Left lobe of liver (tissue), 2 donors: Measurements from ENCODE around the gene TWF1. TPM values are rescaled to one million over a fixed set of nuclear protein-coding genes. Genes with fewer than 3 reads are reported as not detected.
"Not testable (repeated sequence)": the region's sequence is repeated elsewhere in the genome, so short reads cannot be mapped to it uniquely, and the experiment has no call there.

Experiments used
- ATAC-seq: fragments of 200-7000 bp; cut with Tn5 transposase; one replicate; pipeline ENCODE4 v1.9.1; 2020; ENCODE audit warnings: mild to moderate bottlenecking, moderate library complexity
- DNase-seq: peaks from one replicate; pipeline ENCODE4 v3.0.0-alpha.2; 2020; ENCODE audit warnings: low spot score
- total RNA-seq: library from RNA; stranded (reverse); gene quantifications from one replicate; pipeline ENCODE4 v1.2.1, GENCODE V29; 2021
- donor health status: DM: no; HTN: no; CAD: no; lungs with moderate emphysema.
- donor health status: DM: no; HTN: yes; CAD: no.

Gene TWF1
- total RNA-seq: 29.0 TPM

DNA sequence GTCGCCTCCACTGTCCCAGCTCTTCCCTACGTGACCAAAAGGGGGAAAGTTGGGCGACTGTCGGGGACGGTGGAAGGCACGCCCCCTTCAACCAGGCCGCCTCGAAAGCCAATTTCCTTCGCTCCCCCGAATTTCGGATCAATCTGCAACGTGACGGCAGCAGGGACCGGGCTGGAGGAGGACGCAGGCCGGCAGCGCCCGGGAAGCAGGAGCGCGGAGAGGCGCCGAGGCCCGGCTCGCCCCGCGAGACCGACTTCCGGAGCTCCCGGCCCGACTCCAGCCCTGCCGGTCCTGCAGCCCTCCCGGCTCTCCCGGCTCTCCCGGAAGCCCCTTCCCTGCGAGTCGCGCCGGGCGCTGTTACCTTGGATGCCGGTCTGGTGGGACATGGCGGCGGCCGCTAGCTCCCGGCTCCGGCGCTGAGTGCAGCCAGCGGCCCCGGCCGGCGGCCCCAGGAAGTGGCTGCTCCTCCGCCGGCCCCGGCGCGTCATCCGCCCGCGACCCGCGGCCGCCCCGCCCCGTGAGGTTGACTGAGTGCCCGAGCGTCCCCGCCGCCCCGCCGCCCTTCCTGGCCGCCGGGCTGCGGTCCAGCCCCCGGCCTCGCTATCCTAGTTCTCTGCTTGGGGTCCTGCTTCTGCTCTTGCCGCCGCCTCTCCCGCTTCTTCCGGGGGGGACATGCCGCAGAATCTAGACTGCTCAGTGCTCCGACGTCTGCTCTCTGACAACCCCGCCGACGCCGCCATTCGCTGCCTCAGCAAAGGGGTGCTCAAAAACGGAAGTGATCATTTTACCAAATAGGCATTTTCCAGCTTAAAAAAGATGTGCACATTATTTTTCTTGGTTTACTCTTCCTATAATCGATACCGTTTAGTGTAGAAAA lies at the start of gene TWF1:
Gene TWF1 (minus strand): TSS at position 458 of the 877 bp plus-strand sequence. CDS start 72 bp downstream, at position 386.
- ATAC-seq (peak; percentile 99), DNase-seq (peak; percentile 91)

DNA sequence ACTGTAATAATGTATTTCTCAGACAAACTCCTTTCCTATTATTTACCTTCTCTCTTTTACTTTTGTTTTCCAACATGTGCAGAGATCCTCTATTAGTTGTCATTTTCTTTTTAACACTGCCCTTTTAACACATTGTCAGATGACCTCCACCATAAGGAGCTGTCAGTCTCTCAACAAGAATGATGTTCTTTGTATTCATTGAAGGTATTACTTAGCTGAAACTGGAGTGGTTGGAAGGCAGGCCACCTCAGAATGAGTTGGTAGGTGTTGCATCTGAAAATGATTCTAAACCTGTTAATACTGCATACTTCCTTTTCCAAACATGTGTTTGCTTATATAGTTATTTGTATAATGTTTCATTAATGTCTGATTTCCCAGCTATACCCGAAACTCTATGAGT lies 46.6 kb upstream of the TWF1 start:
- DNase-seq: no peak
- ATAC-seq: no peak

DNA sequence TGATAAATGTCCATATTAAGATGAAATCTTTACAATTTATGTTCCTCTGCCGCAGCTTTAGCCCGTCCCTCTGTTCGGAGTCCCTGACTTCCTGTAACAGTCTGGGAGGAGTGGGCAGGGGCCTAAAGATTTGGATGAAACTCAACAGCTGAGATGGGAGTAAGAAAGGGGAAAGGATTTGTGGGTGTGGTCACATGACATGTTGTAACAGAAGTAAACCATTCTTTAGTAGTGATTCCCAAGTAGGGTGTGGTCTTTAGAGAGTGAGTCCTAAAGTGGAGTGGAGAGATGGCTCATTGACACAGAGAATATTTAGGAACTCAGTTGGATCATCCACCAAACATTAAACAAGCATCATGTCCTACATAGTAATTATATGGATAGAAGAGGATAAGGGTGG lies 42.7 kb upstream of the TWF1 start:
- ATAC-seq (no peak), DNase-seq (no peak)

DNA sequence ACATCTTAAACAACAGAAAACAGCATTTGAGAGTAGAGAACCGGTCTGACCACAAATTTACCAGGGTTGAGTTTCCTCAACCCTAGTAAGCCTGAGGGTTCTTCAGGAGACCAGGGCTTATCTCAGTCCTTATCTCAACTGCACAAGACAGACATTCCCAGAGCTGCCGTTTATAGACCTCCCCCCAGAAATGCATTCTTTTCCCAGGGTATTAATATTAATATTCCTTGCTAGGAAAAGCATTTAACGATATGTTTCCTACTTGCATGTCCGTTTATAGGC lies 42.0 kb upstream of the TWF1 start:
- ATAC-seq: no peak
- DNase-seq: no peak

DNA sequence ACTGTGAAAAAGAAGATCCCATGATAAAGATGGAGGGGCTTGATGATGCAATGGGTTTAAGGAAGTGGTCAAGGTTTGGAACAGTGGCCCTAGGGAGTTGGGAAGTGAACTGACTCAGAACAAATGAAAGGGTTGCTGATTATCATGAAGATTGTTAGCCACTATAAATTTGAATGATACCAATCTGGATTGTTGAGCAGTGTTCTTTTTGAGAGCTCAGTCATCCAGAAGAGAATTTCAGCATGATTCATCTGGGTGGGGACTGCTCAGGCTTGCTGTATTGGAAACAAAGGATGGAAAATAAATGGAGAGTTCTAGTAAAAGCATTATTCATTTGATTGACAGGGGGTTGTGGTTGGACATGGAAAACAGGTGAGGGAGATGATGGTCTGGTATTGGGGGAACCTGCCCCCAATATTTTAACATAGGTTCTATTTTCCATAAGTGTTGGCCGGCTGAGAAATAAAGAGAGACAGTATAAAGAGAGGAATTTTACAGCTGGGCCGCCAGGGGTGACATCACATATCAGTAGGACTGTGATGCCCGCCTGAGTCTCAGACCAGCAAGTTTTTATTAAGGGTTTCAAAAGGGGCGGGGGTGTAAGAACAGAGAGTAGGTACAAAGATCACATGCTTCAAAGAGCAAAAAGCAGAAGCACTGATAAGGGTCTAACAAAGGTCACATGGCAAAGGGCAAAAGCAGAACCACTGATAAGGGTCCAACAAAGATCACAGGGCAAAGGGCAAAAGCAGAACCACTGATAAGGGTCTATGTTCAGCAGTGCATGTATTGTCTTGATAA lies 41.5 kb upstream of the TWF1 start:
- ATAC-seq, DNase-seq: not testable (repeated sequence)

DNA sequence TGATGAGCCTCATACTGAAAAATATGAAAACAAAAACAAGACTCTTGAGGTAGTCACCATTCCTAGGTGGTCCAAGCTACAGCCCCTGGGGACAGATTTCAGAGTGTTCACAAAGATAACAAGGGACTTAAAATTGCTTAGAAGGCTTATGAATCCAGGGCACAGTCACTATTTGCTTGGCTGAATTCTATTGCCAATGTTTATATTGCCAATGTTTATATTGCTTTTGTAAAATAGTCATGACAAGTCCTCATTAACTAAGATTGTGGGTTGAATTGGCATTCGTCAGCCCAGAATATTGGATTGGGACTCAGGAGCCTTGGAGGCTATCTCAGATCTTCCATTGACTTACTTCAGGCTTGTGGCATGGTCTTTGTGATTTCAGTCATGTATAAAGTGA lies 36.1 kb upstream of the TWF1 start:
- DNase-seq (no peak), ATAC-seq (no peak)

DNA sequence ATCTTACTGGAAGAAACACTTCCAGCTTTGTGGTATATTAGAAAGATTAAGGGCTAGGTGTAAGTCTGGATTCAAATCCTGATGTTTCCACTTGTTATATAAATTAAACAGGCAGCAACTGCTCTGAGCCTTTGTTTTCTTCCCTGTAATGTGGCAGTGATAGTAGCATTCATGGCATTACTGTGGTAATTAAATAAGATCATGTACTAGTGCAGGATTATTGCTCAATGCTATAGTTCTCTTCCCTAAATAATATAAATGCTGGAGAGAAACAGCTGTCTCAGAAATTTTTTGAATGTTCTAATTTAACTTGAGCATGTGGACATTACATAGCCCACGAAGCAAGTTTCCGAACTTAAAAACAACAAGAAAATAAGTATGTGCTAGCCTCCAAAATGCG lies 35.1 kb upstream of the TWF1 start:
- ATAC-seq: no peak
- no peak for DNase-seq

DNA sequence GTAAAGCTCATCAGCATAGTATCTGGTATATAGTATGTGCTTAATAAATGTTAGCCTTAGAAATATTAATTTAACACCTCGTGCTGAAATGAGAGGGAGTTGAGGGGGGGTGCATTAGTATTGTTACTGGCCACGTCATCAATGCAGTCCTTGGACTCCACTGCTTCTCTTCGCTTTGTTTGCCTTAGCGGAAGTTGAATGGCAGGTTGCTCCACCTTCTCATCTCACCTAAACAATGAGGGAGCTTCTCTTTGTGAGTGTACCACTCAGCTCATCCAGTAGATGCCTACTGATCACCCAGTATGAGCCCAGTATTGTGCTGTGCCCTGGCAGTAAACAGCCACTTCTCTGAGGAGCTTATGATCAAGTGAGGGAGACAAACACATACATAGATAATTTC lies 34.2 kb upstream of the TWF1 start:
- no peak for DNase-seq
- no peak for ATAC-seq

DNA sequence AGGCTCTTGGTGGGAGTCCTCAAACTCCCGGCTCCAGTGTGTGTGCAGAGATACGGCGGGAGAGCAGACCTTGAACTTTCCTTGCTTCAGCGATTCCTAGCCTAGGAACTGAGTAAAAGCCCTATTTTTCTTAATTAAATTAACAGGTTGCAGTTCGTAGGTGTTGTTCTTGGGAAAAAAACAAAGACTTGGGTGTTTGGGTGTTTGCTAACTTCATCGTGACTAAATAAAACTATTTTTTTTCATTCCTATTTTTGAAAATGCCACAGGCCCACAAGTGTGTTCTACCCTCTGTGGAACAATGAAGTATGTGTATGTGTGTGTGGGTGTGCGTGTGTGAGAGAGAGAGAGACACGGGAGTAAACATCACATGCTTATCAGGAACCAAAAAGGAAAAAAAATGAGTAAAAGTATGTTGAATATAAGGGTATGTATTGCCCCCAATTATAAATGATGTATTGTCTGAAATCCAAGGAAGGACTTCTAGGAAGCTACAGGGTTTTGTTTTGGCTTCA lies 30.4 kb upstream of the TWF1 start:
- DNase-seq: no peak
- ATAC-seq: peak; percentile 41

DNA sequence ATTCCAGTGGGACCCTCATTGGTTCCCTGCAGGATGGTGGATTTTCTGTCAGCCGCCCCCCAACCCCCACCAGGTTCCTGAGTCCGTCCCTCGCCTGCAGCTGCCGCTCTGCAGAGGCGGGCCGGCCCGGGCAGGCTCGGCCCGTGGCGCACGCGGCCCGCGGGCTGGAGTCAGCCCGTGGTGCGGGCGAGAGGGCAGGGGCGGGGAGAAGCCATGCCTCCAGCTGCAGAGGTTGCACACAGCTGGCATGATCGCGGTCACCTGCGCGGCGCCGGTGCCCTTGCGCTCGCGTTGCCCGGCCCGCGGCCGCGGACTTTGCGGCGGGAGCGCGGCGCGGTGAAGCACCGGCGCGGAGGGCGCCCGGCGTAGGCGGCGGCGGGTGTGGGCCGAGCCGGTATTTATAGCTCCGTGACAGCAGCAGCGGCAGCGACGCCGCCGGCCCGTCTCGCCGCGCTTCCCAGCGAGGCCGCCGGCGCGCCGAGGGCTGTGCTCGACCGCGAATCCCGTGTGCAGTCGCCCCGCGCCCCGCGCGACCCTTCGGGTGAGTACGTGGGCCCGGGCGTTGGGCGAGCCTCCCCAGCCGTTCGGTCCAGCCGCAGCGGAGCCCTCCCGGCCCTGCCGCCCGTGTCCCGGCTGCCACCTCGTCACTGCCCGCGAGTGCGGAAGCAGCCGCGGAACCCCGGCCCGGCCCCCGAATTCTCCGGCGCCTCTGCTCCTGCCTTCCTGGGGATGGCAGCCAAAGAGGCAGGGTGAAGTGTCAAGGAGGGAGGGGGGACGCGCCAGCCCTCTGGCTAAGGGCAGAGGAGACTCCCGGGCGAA lies 29.7 kb upstream of the TWF1 start, which contains the start of gene TMEM117:
Gene TMEM117 (plus strand): TSS at position 426 of the 819 bp plus-strand sequence.
- ATAC-seq (peak; percentile 86), DNase-seq (peak; percentile 77)

DNA sequence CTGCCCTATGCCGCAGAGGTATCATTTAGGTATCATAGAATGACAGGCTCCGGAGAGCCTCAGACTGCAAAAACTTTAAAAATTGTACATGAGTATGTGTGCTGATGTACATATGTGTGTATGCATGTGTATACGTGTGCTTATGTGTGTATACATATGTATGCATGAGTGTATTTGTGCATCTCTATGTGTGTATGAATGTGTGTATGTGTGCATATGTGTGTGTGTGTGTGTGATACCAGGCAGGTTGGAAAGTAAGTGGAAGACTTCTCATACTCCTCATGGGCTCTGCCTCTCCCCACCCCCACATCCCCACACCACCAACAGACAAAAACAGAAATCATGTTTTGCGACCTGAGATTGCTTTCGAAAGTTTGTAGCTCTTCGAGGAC lies 29.1 kb upstream of the TWF1 start:
- ATAC-seq: peak; percentile 19
- DNase-seq: no peak

DNA sequence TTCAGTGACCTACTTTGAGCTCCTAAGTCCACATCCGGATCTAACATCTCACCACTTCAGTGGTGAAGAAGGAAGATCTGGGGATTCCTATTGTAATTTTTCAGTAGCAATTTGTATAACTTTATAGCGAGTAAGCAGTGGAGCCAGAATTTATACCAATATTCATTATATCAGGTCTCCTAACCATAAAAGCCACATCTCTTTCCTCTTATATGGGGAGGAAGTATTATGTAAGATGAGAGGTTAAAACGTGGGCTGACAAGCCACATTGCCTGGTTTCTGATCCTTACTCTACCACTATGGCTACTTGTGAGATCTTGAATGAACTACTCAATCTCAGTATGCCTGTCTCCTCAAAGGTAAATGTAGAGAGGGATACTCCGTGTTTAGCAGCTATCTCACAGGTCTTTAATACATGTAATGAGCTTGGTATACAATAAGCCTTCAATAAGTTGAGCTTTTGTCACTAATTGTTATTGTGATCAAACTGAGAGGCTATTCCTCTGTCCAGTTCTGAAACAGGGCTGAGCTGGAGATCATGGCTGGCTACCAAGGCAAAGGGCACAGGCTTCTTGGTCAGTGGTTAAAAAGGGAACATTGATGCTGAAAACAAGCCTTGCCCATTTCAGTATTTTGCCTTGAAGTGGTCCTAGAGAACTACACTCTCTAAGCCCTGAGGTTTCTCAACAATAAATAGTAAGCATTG lies 26.5 kb upstream of the TWF1 start:
- no peak for ATAC-seq
- no peak for DNase-seq

DNA sequence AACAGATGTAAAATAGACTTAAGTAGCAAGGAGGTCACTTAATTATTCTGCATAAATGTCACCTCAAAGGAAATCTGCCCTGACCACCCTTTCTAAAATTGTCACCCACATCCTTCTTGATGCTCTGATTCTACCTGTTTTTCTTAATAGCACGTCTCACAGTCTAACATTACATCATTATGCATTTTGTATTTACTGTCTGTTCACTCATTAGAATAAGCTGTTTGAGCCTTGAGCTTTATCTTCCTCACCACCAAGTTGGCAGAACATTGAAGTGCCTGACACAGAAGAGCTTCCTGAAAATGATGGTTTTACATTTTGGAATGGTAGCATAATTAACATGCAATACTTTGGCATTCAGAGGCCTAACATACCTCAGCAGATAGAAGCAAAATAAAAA lies 21.0 kb upstream of the TWF1 start:
- no peak for ATAC-seq

DNA sequence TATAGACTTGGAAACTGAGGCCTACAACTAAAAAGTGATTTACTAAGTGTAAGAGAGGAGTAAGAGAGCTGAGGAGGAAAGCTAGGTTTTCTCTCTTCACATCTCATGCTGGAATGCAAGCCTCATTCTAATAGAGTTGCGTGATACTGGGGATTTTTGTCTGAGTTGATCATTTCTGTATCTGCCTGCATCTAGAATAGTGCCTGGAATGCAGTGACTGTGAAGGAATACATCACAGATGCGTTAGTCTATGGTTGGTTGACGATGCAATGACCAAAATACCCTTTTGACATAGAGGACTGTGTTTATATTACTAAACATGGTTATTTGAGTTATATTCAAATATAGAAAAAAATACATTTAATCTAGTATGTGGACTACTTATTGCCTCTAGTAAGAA lies 20.6 kb upstream of the TWF1 start:
- no peak for DNase-seq
- no peak for ATAC-seq

More for the DNA sequence above, 21.0 kb upstream of the TWF1 start:
- no peak for DNase-seq

DNA sequence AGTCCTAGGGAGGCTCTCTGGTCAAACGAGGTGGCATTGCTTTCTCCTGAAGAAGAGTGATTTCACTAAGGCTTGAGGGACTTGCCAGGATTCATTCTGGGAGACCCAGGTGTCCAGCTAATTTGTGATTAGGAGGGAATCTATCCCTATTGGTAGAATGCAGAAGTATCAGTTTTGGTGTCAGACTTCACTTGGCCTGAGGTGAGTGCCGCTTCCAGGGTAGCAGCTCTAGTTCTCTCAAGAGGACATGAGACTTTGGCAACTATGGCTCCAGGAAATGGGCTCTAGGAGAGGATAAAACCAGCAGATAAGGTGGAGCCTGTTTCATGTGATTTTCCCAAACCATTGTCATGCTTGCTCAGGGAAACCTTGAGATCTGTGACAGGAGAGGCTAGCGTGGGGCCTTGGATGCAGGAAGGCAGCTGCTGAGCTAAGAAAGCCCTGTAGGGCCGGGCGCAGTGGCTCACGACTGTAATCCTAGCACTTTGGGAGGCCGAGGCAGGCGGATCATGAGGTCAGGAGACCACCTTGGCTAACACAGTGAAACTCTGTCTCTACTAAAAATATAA lies 18.2 kb upstream of the TWF1 start:
- ATAC-seq (no peak), DNase-seq (no peak)

DNA sequence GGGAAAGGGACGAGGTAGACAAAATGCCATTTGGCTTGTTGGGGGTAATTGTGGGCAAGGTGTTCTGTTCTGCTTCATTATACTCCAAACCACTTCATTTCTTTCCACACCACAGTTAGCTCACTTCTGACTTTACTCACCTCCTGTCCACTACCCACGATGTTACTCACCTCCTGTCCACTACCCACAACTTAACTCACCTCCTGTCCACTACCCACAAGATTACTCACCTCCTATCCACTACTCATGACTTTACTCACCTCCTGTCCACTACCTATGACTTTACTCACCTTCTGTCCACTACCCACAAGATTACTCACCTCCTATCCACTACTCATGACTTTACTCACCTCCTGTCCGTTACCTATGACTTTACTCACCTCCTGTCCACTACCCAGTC lies 10.1 kb upstream of the TWF1 start:
- ATAC-seq (no peak), DNase-seq (no peak)

DNA sequence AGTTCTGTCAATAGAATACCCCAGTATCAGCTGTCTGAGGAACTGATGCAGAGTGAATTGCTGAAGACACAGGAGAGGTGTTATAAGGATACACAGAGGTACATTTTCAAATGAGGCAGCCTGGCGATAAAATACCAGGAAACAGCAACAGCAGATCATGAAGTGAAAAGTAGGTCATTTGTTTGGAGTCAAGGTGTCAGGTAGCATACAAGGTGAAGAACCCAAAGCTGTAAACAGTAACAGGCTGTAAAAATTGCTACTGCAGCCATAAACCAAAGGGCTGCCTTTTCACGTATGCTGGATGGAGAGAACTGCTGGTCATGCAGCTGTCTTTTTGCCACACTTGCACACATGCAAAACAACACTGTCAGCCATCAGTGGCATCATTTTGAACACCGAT lies 9.3 kb upstream of the TWF1 start:
- ATAC-seq: no peak

DNA sequence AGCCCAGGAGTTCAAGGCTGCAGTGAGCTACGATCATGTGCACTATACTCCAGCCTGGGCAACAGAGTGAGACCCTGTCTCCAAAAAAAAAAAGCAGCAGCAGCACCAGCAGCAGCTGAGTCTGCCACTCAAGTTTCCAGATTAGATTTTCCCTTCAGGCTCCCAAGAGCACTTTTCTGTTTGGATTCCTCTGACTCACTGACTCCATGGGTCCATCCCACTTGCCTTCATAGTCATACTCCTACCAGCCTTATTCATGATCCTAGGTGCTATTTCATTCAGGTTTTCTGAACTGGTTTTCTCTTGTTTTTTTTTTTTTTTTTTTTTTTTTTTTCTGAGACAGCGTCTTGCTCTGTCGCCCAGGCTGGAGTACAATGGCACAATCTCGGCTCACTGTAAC lies 6.8 kb upstream of the TWF1 start:
- no peak for ATAC-seq

More for the DNA sequence above, 9.3 kb upstream of the TWF1 start:
- no peak for DNase-seq

DNA sequence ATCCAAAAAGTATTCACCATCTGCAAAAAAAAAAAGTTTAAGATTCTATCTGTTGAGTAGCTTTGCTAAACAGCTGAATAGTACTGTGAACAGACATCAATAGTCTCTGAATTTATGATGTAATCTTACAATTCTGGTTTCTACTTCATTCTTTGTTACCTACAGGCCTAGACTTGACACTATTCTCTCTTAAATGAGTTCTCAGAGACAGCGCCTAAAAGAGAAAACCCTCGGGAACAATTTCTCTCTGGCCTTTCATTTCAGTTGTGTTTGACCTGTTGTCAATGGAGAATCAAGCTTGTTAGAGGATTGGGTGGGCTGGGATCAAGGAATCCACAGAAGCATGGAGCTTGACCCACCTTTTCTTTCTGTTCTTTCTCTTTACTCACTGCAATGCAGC lies 5.9 kb upstream of the TWF1 start:
- ATAC-seq: no peak
- DNase-seq: no peak

More for the DNA sequence above, 6.8 kb upstream of the TWF1 start:
- DNase-seq: no peak

DNA sequence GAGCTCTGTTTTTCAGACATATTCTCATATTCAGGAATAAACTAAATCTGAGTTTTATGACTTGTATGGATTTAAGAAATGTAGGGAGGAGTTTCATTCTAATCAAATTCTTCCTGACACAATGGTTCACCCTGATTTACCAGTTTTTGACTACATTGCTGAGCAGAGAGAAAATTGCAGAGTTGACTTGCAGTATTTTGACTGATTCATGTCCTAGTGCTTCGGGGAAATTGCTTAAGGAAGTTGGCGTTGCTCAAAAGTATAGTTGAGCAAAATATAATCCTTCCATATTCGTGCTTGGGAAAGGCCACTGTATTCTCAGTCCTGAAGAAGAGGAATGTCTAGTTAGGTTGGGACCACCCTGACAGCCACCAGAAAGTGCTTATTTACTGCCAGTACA lies 1.3 kb upstream of the TWF1 start:
- no peak for ATAC-seq
- no peak for DNase-seq
